GM12878 (cell line): Measurements from ENCODE around the gene SUMF1.

ENCODE experiments used
- MEF2A ChIP-seq: IDR thresholded peaks from 2 replicates; pipeline ENCODE4 v1.6.1; 2011; ENCODE audit warnings: low read depth, mild to moderate bottlenecking, low read length, moderate library complexity; ENCODE audit not compliant: insufficient read depth
- RCOR1 ChIP-seq: conservative IDR thresholded peaks from 2 replicates; pipeline ENCODE4 v1.6.1; 2012; ENCODE audit warnings: low read depth, low read length, improper control_type of control experiment
- SMARCA5 ChIP-seq: fragments of 450-650 bp; IDR thresholded peaks from 2 replicates; pipeline ENCODE4 v1.6.1; 2017; ENCODE audit warnings: mild to moderate bottlenecking
- SMC3 ChIP-seq: IDR thresholded peaks from 2 replicates; pipeline ENCODE4 v1.6.1; 2011; ENCODE audit warnings: low read length, improper control_type of control experiment, borderline replicate concordance
- SUZ12 ChIP-seq: fragments of 200-600 bp; sonication (generic); IDR thresholded peaks from one replicate; pipeline ENCODE4 v1.6.1; 2018; ENCODE audit warnings: antibody characterized with exemption, mild to moderate bottlenecking; ENCODE audit not compliant: unreplicated experiment
- TCF3 ChIP-seq: IDR thresholded peaks from 2 replicates; pipeline ENCODE4 v1.6.1; 2012; ENCODE audit warnings: low read depth, mild to moderate bottlenecking, low read length, borderline replicate concordance; ENCODE audit not compliant: insufficient read depth
- TF ChIP-seq, protein P1 (sequence below): IDR thresholded peaks from 2 replicates; pipeline ENCODE4 v1.6.1; 2012; ENCODE audit warnings: low read depth, low read length, improper control_type of control experiment
- TF ChIP-seq, protein P2 (sequence below), 3 experiments: IDR thresholded peaks in 2 of 3; conservative IDR thresholded peaks in 1 of 3; 2 replicates each; pipeline ENCODE4 v1.5.1; 2011; ENCODE audit warnings: low read depth in 3 of 3, low read length in 3 of 3, mild to moderate bottlenecking in 3 of 3, control low read depth in 2 of 3, moderate library complexity in 2 of 3, inconsistent platforms in 1 of 3, mixed read lengths in 1 of 3; ENCODE audit not compliant: control insufficient read depth in 2 of 3, insufficient read depth in 1 of 3; ENCODE audit errors: extremely low read depth in 1 of 3

DNA sequence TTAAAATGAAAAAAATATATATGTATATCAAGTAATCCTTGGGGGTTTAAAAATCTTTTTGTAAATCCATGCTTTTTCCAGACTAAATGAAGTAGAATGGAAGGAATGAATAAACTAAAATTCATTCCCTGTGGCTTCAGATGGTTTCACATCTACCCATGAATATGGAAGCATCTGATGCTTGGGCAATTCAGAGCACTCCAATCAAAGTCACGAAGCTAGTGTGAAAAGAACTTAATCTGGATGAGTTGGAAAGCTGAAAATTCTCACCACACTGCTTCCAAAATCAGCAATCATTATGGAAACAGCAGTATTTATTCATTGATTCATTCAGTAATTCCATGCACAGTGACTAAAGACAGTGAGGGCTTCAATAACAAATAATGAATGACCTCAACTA, 55.2 kb downstream of the SUMF1 start:
- TF ChIP-seq, protein P1, sequence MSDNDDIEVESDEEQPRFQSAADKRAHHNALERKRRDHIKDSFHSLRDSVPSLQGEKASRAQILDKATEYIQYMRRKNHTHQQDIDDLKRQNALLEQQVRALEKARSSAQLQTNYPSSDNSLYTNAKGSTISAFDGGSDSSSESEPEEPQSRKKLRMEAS = no peak
- TF ChIP-seq SUZ12 (no peak), SMARCA5 (no peak), RCOR1 (no peak), TCF3 (no peak), MEF2A (no peak), SMC3 (no peak)
- TF ChIP-seq, protein P2, sequence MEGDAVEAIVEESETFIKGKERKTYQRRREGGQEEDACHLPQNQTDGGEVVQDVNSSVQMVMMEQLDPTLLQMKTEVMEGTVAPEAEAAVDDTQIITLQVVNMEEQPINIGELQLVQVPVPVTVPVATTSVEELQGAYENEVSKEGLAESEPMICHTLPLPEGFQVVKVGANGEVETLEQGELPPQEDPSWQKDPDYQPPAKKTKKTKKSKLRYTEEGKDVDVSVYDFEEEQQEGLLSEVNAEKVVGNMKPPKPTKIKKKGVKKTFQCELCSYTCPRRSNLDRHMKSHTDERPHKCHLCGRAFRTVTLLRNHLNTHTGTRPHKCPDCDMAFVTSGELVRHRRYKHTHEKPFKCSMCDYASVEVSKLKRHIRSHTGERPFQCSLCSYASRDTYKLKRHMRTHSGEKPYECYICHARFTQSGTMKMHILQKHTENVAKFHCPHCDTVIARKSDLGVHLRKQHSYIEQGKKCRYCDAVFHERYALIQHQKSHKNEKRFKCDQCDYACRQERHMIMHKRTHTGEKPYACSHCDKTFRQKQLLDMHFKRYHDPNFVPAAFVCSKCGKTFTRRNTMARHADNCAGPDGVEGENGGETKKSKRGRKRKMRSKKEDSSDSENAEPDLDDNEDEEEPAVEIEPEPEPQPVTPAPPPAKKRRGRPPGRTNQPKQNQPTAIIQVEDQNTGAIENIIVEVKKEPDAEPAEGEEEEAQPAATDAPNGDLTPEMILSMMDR (IDR thresholded peaks at IDR 0.05 in 2 of 3, conservative IDR thresholded peaks at IDR 0.05 in 1 of 3; ENCODE audit: control insufficient read depth in 2 of 3, extremely low read depth in 1 of 3, insufficient read depth in 1 of 3, low read depth in 3 of 3, low read length in 3 of 3) = no peak
